Sigmoid colon (tissue), 3 donors: ENCODE results near the gene CDC20.

Experiments used
- CTCF ChIP-seq, 4 experiments: fragments of 450-650 bp in 3 of 4; fragments of 200-600 bp in 1 of 4; IDR thresholded peaks; one replicate each; pipeline ENCODE4 v1.5.1; 2016 to 2019; ENCODE audit warnings: antibody characterized with exemption in 4 of 4, mild to moderate bottlenecking in 3 of 4, moderate library complexity in 2 of 4
- POLR2A ChIP-seq, 2 donors: fragments of 450-650 bp; IDR thresholded peaks; one replicate each; pipeline ENCODE4 v1.6.1; 2016; ENCODE audit warnings: antibody characterized with exemption in 2 of 2, mild to moderate bottlenecking in 2 of 2, moderate library complexity in 2 of 2

- TF ChIP-seq CTCF (IDR thresholded peaks at IDR 0.05) (no peak), POLR2A (IDR thresholded peaks at IDR 0.05) (no peak)
These were observed 22.8 kb downstream of the CDC20 start for GRCh38 chr1:43381612-43382011.
